K562 (cell line): ENCODE data around the gene ATG4D. TPM values are rescaled to one million over a fixed set of nuclear protein-coding genes. Genes with fewer than 3 reads are reported as not detected.
A peak's percentile ranks its signal among the peaks of the same experiment; 100 is the strongest.

Experiments
- ATAC-seq: fragments of 200-7000 bp; cut with Tn5 transposase; 3 replicates; pipeline ENCODE4 v1.9.1; 2020; ENCODE audit warnings: moderate library complexity
- BruUV-seq: library from RNA; stranded (reverse); fragments of 400-500 nt; replicated peaks from 2 replicates; lab custom pipeline; 2021; lab: Mats Ljungman, UMichigan
- CTCF ChIA-PET: fragments of 300-600 bp; formaldehyde crosslinking; extraction: SDS; loops from one replicate; lab custom pipeline; 2021; ENCODE audit warnings: low intra/inter-chr PET ratio; lab: Yijun Ruan, JAX
- POLR2A ChIA-PET: fragments of 300-600, 350-650 bp; sonication (Branson Sonifier 250); formaldehyde crosslinking; extraction: SDS; loops from one replicate; lab custom pipeline; 2021; ENCODE audit warnings: antibody characterized with exemption, inconsistent platforms; lab: Yijun Ruan, JAX
- DNase-seq, 4 experiments: peaks; one replicate each; pipeline versions ENCODE4 v3.0.0 to v3.0.0-alpha.2; 2011 to 2018; ENCODE audit warnings: low spot score in 3 of 4, mixed read lengths in 3 of 4; ENCODE audit errors: extremely low read depth in 1 of 4
- FAIRE-seq: peaks from 2 replicates; lab custom pipeline; 2011; peaks lifted over from hg19 to GRCh38; lab: Jason Lieb, UNC
- H2AFZ ChIP-seq: 2 replicates; pipeline ENCODE4 v1.6.0; 2011; ENCODE audit warnings: low read depth, low read length, control low read depth, inconsistent platforms
- H3K27ac ChIP-seq: fragments of 200-600 bp; 3 replicates; pipeline ENCODE4 v1.8.0; 2011; ENCODE audit warnings: low read depth, mild to moderate bottlenecking, control low read depth, inconsistent platforms, low read length, moderate library complexity, mixed read lengths; ENCODE audit errors: extremely low read depth
- H3K27me3 ChIP-seq, 2 experiments: fragments of 300-600 bp in 1 of 2; 2 replicates in 1 of 2; 3 replicates in 1 of 2; pipeline versions ENCODE4 v1.6.0 to v1.8.0; 2011; ENCODE audit warnings: inconsistent platforms in 2 of 2, low read length in 2 of 2, mild to moderate bottlenecking in 1 of 2, mixed read lengths in 1 of 2, moderate library complexity in 1 of 2; ENCODE audit not compliant: control insufficient read depth in 2 of 2, insufficient read depth in 2 of 2
- H3K36me3 ChIP-seq: fragments of 300-600 bp; 3 replicates; pipeline ENCODE4 v1.8.0; 2011; ENCODE audit warnings: mild to moderate bottlenecking, low read length, inconsistent platforms; ENCODE audit not compliant: control insufficient read depth, insufficient read depth
- H3K4me1 ChIP-seq, 2 experiments: fragments of 200-600 bp in 1 of 2; replicated peaks in 1 of 2; 2 replicates in 1 of 2; 3 replicates in 1 of 2; pipeline versions ENCODE4 v1.5.1 to v1.8.0; 2011; ENCODE audit warnings: inconsistent platforms in 2 of 2, low read length in 2 of 2, mild to moderate bottlenecking in 1 of 2, mixed read lengths in 1 of 2, moderate library complexity in 1 of 2; ENCODE audit not compliant: control insufficient read depth in 2 of 2, insufficient read depth in 2 of 2
- H3K4me2 ChIP-seq: 2 replicates; pipeline ENCODE4 v1.6.1; 2011; ENCODE audit warnings: low read length, control low read depth, inconsistent platforms, mixed read lengths; ENCODE audit not compliant: insufficient read depth
- H3K4me3 ChIP-seq: fragments of 200-600 bp; sonication (generic), shearing (Covaris generic); 2 replicates; pipeline ENCODE4 v1.5.1; 2016; ENCODE audit warnings: control low read depth, inconsistent platforms
- H3K79me2 ChIP-seq: fragments of 200-600 bp; 3 replicates; pipeline ENCODE4 v1.8.0; 2011; ENCODE audit warnings: low read length, inconsistent platforms; ENCODE audit not compliant: control insufficient read depth, insufficient read depth
- H3K9ac ChIP-seq, 2 experiments: 2 replicates each; pipeline versions ENCODE4 v1.6.0 to v1.6.1; 2011; ENCODE audit warnings: low read depth in 2 of 2, low read length in 2 of 2, control low read depth in 1 of 2, inconsistent platforms in 1 of 2, mild to moderate bottlenecking in 1 of 2, mixed read lengths in 1 of 2; ENCODE audit not compliant: insufficient read depth in 1 of 2
- H3K9me1 ChIP-seq: one replicate; pipeline ENCODE4 v1.6.0; 2011; ENCODE audit warnings: inconsistent platforms, mild to moderate bottlenecking, low read length, moderate library complexity; ENCODE audit not compliant: control insufficient read depth, insufficient read depth
- H3K9me3 ChIP-seq: replicated peaks from 2 replicates; pipeline ENCODE4 v1.5.1; 2011; ENCODE audit warnings: low read depth, low read length, inconsistent platforms; ENCODE audit not compliant: control insufficient read depth, insufficient read depth
- H4K20me1 ChIP-seq: replicated peaks from 2 replicates; pipeline ENCODE4 v1.6.1; 2011; ENCODE audit warnings: low read length, inconsistent platforms, mixed read lengths; ENCODE audit not compliant: control insufficient read depth, insufficient read depth
- BRF1 ChIP-seq: IDR thresholded peaks from 3 replicates; pipeline ENCODE4 v1.6.1; 2011; ENCODE audit warnings: borderline replicate concordance, mild to moderate bottlenecking; ENCODE audit not compliant: insufficient read length; ENCODE audit errors: extremely low read depth
- CCAR2 ChIP-seq: fragments of 200-400 bp; formaldehyde crosslinking; IDR thresholded peaks from 2 replicates; pipeline ENCODE4 v1.6.1; 2017; ENCODE audit warnings: mild to moderate bottlenecking, low read depth, low read length
- E2F6 ChIP-seq, 2 experiments: IDR thresholded peaks; 2 replicates each; pipeline ENCODE4 v1.6.1; 2011; ENCODE audit warnings: borderline replicate concordance in 1 of 2, control low read depth in 1 of 2, low read depth in 1 of 2, low read length in 1 of 2, mild to moderate bottlenecking in 1 of 2, mixed read lengths in 1 of 2, moderate library complexity in 1 of 2; ENCODE audit not compliant: insufficient read depth in 1 of 2, insufficient read length in 1 of 2, poor library complexity in 1 of 2, severe bottlenecking in 1 of 2; ENCODE audit errors: extremely low read depth in 1 of 2
- EGR1 ChIP-seq: fragments of 450-650 bp; conservative IDR thresholded peaks from 2 replicates; pipeline ENCODE4 v1.6.1; 2017; ENCODE audit warnings: mild to moderate bottlenecking
- HDAC1 ChIP-seq, 2 experiments: fragments of 450-650 bp; IDR thresholded peaks; 2 replicates each; pipeline ENCODE4 v1.6.1; 2016 to 2017; ENCODE audit warnings: inconsistent platforms in 1 of 2, mild to moderate bottlenecking in 1 of 2, moderate library complexity in 1 of 2
- HNRNPLL ChIP-seq: fragments of 200-400 bp; formaldehyde crosslinking; IDR thresholded peaks from 2 replicates; pipeline ENCODE4 v1.6.1; 2017; ENCODE audit warnings: low read length, low read depth, mild to moderate bottlenecking; ENCODE audit not compliant: poor library complexity, severe bottlenecking
- KAT7 ChIP-seq: sonication (generic); formaldehyde crosslinking; IDR thresholded peaks from 2 replicates; pipeline ENCODE4 v1.8.0; 2022; ENCODE audit warnings: missing genetic modification reagents, mild to moderate bottlenecking, borderline replicate concordance
- MEF2A ChIP-seq: IDR thresholded peaks from 2 replicates; pipeline ENCODE4 v1.6.1; 2011; ENCODE audit warnings: low read depth, mild to moderate bottlenecking, low read length, moderate library complexity; ENCODE audit not compliant: control insufficient read depth
- MYNN ChIP-seq, 2 experiments: sonication (generic); formaldehyde crosslinking in 1 of 2; IDR thresholded peaks; 2 replicates each; pipeline versions ENCODE4 v1.5.0 to v1.6.1; 2016 to 2020; ENCODE audit warnings: antibody characterized with exemption in 1 of 2, missing genetic modification reagents in 1 of 2
- PHF21A ChIP-seq: fragments of 450-650 bp; IDR thresholded peaks from 2 replicates; pipeline ENCODE4 v1.6.1; 2017; ENCODE audit warnings: low read depth, borderline replicate concordance
- PREB ChIP-seq: sonication (generic); formaldehyde crosslinking; IDR thresholded peaks from 2 replicates; pipeline ENCODE4 v1.8.1; 2023; ENCODE audit warnings: mild to moderate bottlenecking, missing genetic modification reagents
- RBM22 ChIP-seq: fragments of 200-400 bp; formaldehyde crosslinking; IDR thresholded peaks from 2 replicates; pipeline ENCODE4 v1.6.1; 2018; ENCODE audit warnings: low read length, low read depth; ENCODE audit not compliant: poor library complexity, severe bottlenecking
- SNIP1 ChIP-seq: fragments of 450-650 bp; IDR thresholded peaks from 2 replicates; pipeline ENCODE4 v1.7.1; 2017; ENCODE audit warnings: low read depth, mild to moderate bottlenecking
- TAF7 ChIP-seq: fragments of 450-650 bp; IDR thresholded peaks from 2 replicates; pipeline ENCODE4 v1.6.1; 2016; ENCODE audit warnings: missing genetic modification characterization, missing compliant biosample characterization
- TGIF2 ChIP-seq: sonication (generic); formaldehyde crosslinking; IDR thresholded peaks from 2 replicates; pipeline ENCODE4 v1.8.1; 2022; ENCODE audit warnings: mild to moderate bottlenecking, missing genetic modification reagents, moderate library complexity
- TRIM24 ChIP-seq, 2 experiments: fragments of 450-650 bp; IDR thresholded peaks; 2 replicates each; pipeline ENCODE4 v1.6.1; 2016
- TRIM28 ChIP-seq: fragments of 450-650 bp; IDR thresholded peaks from 2 replicates; pipeline ENCODE4 v1.6.1; 2017
- ZBTB17 ChIP-seq: fragments of 450-650 bp; formaldehyde crosslinking; IDR thresholded peaks from 2 replicates; pipeline ENCODE4 v1.4.0; 2020; ENCODE audit warnings: mild to moderate bottlenecking
- ZNF224 ChIP-seq: sonication (generic); formaldehyde crosslinking; IDR thresholded peaks from 2 replicates; pipeline ENCODE4 v1.8.0; 2022; ENCODE audit warnings: mild to moderate bottlenecking, missing genetic modification reagents
- ZNF696 ChIP-seq: fragments of 250-450 bp; sonication (Bioruptor Pico); conservative IDR thresholded peaks from 2 replicates; pipeline ENCODE4 v1.4.0; 2020; ENCODE audit warnings: mild to moderate bottlenecking, moderate library complexity
- WGBS: fragments of 100-300 bp; shearing (Covaris generic); methylation state at CpG from one replicate; pipeline ENCODE4 v1.1.6; 2016; ENCODE audit warnings: low coverage, mixed read lengths; ENCODE audit not compliant: insufficient coverage; ENCODE audit errors: missing lambda C conversion rate; 5-methylcytosine and 5-hydroxymethylcytosine counted together
- in situ Hi-C: fragments of 300-500 bp; cut with MboI; formaldehyde crosslinking; loops from 4 replicates; pipeline ENCODE4 v1.15.0; 2018; ENCODE audit warnings: inconsistent platforms, mixed read lengths
- intact Hi-C: fragments of 100-400 bp; cut with micrococcal nuclease; formaldehyde crosslinking; loops from 2 replicates; pipeline ENCODE4 v1.14.2; 2022
- polyA plus RNA-seq, 8 experiments: library from polyadenylated mRNA; depleted of rRNA in 4 of 8; stranded (reverse) in 5 of 8; unstranded in 3 of 8; fragments of >200 nt; fragmentation: Nextera tagmentation in 2 of 8; fragmentation: Illumina TruSeq in 1 of 8; extraction: Ambion mirVana in 2 of 8; extraction: Trizol in 1 of 8; gene quantifications; 2 replicates each; pipeline versions ENCODE4 v1.2.1 to v1.2.3, GENCODE V29; 2011 to 2014; ENCODE audit warnings: inconsistent platforms in 1 of 8, missing spikeins in 1 of 8
- total RNA-seq, 7 experiments: library from RNA; depleted of rRNA in 6 of 7; stranded (reverse); fragments of >200 nt in 6 of 7; fragmentation: Illumina TruSeq in 2 of 7; extraction: Trizol in 2 of 7; gene quantifications; 2 replicates each; pipeline versions ENCODE4 v1.2.1 to v1.2.3, GENCODE V29; 2011 to 2021; ENCODE audit warnings: low replicate concordance in 1 of 7

ATG4D gene
- total and polyA plus RNA-seq, 9 of the 15 experiments (the other 6 are each of a cell fraction or from before 2014, with no cell fraction given): 0.51 to 66.1 (median 22.9) TPM

GRCh38 chr19:10501971-10502523 is 41.7 kb upstream of the ATG4D start:
- peaks cover 37% of the 10 kb centered on the region for H3K36me3 ChIP-seq
- POLR2A ChIA-PET: interaction anchor here (0.6 to 2.2 kb wide), 5 partner anchors 10 to 79 kb away, joined by 3 to 8 read pairs (median 6); no protein-coding TSS in a partner anchor
- intact Hi-C loops (no loop called here), in situ Hi-C loops (no loop called here)
- peaks cover 63% of the 10 kb centered on the region for H3K79me2 ChIP-seq
- CTCF ChIA-PET: interaction anchor here (0.6 kb wide), 1 partner anchor 91 kb away, joined by 8 read pairs; no protein-coding TSS in a partner anchor
- FAIRE-seq (peak; percentile 19), DNase-seq (peak in 2 of 4 experiments; percentile 42 to 45), ATAC-seq (peak; percentile 16)
- peaks cover 3 to 44% of the 10 kb centered on the region in 2 experiments; a peak in 4 of 5 replicates for H3K4me1 ChIP-seq
- under 1% methylated on average over 21 of the region's 35 CpGs for WGBS
- H3K9ac ChIP-seq: peak overlapping the region; percentile 99
- H3K9me3 ChIP-seq: no peaks in the 10 kb centered on the region
- no peaks in the 10 kb centered on the region for H3K9me1 ChIP-seq
- H3K27ac ChIP-seq: peak overlapping the region; percentile 96
- TSS peak; percentile 68 for BruUV-seq
- peak overlapping the region; percentile 47 for H2AFZ ChIP-seq
- H3K4me3 ChIP-seq: peak overlapping the region; percentile 74
- peaks cover 3% of the 10 kb centered on the region; the same call in 1 of the 2 replicates for H4K20me1 ChIP-seq
- H3K27me3 ChIP-seq: no peaks in the 10 kb centered on the region
- H3K4me2 ChIP-seq: peak overlapping the region; percentile 88
- TF ChIP-seq SNIP1 (no peak), TRIM24 (IDR thresholded peaks at IDR 0.05) (no peak), TGIF2 (CRISPR knock-in tag) (no peak), MYNN (IDR thresholded peaks at IDR 0.05) (no peak), MYNN (CRISPR knock-in tag; IDR thresholded peaks at IDR 0.05) (peak; percentile 50; the same call in 1 of the 2 replicates), E2F6 (IDR thresholded peaks at IDR 0.05; ENCODE audit: borderline replicate concordance in 1 of 2, extremely low read depth in 1 of 2, insufficient read depth in 1 of 2, insufficient read length in 1 of 2, low read depth in 1 of 2, low read length in 1 of 2, poor library complexity in 1 of 2, severe bottlenecking in 1 of 2) (no peak), PREB (CRISPR knock-in tag) (0 out of 2 replicates have a peak, but pooled peaks have one; percentile 9), TRIM28 (no peak), ZBTB17 (CRISPR knock-in tag) (no peak), KAT7 (CRISPR knock-in tag) (peak; percentile 93; the same call in 1 of the 2 replicates), CCAR2 (no peak), PHF21A (no peak), ZNF224 (CRISPR knock-in tag) (no peak), MEF2A (no peak), TAF7 (tag) (peak; percentile 44; the same call in 1 of the 2 replicates), HDAC1 (IDR thresholded peaks at IDR 0.05) (no peak), BRF1 (no peak), HNRNPLL (peak; percentile 16), RBM22 (no peak), EGR1 (no peak), ZNF696 (CRISPR knock-in tag) (no peak)
